GM21825 (cell line): ENCODE results near the gene HS2ST1.
"Not testable (repeated sequence)": the region's sequence is repeated elsewhere in the genome, so short reads cannot be mapped to it uniquely, and the experiment has no call there.

Source experiments
- ATAC-seq: cut with Tn5 transposase; IDR thresholded peaks from one replicate; pipeline ENCODE4 v1.9.1; 2021; ENCODE audit warnings: mild to moderate bottlenecking, moderate library complexity; ENCODE audit not compliant: unreplicated experiment

Gene HS2ST1

GRCh38 chr1:86914601-86914997, at the start of gene HS2ST1:
Gene HS2ST1 (plus strand): TSS chr1:86914635.
- ATAC-seq: no peak

- no peak for ATAC-seq
Observed at GRCh38 chr1:86865973-86866637, 48.3 kb upstream of the HS2ST1 start.

DNA sequence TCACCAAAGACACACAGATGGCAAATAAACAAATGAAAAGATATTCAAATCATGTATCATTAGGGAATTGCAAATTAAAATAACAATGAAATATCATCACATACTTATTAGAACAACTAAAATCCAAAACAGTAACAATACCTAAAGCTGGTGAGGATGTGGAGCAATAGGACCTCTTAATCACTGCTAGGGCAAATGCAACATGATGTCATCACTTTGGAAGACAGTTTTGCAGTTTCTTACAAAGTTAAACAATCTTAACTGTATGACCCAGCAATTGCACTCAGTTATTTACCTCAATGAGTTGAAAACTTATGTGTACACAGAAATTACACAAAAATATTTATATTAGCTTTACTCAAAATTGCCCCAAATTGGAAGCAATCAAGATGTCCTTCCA, 47.8 kb upstream of the HS2ST1 start:
- no peak for ATAC-seq

DNA sequence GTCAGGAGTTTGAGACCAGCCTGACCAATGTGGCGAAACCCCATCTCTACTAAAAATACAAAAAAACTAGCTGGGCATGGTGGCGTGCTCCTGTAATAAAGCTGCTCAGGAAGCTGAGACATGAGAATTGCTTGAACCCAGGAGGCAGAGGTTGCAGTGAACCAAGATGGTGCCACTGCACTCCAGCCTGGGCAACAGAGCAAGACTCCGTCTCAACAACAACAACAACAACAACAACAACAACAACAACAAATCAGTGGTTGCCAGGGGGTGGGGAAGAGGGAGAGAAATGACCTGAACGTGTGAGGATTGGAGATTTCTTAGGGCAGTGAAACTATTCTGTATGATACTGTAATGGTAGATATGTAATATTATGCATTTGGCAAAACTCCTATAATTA, 47.2 kb upstream of the HS2ST1 start:
- ATAC-seq: not testable (repeated sequence)

DNA sequence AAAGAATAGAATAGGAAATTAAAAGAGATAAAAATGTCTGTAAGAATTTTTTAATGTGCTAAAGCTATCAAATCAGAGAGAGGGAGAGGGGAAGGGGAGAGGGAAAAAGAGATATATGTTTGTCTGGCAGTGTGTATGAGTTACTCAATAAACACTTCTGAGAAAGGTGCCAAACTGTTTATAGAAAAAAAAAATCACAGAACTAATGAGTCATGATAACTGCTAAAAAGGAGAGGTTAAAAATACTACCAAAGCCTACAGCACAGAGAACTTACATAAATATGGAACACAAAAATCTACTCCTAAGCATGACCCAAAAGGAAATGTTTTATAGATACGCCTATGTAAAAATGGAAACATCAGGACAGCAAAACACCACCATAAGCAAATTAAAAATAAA, 46.0 kb upstream of the HS2ST1 start:
- ATAC-seq: no peak

GRCh38 chr1:86871001-86871400, 43.4 kb upstream of the HS2ST1 start:
- ATAC-seq: no peak

DNA sequence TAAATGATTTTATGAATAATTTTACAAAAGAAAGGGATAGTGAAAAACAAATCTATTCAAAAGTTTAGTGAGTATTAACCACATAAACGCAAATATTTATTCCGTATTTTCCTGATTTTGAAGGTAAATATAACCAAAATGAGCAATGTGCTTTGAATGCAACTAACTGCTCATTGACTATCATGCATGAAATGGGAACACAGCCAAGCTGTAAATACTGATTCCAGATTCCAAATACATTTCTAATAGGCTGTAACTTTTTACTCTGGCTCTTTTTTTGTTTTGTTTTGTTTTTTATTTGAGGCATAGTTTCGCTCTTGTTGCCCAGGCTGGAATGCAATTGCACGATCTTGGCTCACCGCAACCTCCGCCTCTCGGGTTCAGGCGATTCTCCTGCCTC, 42.3 kb upstream of the HS2ST1 start:
- ATAC-seq: no peak

GRCh38 chr1:86875722-86876121, 38.7 kb upstream of the HS2ST1 start:
- no peak for ATAC-seq

DNA sequence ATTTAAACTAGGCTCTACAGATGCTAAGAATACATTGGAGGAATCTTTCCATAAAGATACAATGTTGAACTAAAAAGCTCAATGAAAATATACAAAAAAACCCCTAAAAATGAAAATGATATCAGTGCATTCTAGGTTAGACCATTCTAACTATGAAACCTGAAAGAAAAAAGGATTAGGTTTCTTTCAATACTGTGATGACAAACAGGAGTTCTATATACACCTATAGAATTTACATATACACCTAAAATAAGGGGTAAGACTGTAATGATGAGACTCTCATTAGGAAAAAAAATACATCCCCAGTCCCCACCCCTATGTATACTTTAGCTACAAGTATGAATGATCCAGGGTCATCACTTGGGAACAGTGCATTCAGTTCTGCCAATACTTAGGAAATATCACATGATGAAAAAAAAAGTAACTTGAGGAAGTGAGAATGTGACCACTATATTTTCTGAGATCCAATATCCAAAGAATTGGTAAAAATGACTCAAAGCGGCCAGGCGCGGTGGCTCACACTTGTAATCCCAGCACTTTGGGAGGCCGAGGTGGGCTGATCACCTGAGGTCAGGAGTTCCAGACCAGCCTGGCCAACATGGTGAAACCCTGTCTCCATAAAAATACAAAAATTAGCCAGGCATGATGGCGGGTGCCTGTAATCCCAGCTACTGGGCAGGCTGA, 26.8 kb upstream of the HS2ST1 start:
- ATAC-seq: no peak

DNA sequence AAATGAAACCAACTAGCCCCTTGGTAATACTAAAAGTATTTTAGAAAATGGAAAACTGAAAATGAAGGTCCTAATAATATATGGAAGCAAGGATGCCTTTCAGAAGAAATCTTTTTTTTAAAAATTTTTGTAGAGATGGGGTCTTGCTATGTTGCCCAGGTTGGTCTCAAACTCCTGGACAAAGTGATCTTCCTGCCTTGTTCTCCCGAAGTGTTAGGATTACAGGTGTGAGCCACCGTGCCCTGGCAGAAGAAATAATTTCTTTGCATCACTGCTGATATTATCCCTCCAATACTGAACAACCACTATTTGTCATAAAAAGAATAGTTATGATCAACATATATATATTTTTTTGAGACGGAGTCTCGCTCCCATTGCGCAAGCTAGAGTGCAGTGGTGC, 26.1 kb upstream of the HS2ST1 start:
- no peak for ATAC-seq

DNA sequence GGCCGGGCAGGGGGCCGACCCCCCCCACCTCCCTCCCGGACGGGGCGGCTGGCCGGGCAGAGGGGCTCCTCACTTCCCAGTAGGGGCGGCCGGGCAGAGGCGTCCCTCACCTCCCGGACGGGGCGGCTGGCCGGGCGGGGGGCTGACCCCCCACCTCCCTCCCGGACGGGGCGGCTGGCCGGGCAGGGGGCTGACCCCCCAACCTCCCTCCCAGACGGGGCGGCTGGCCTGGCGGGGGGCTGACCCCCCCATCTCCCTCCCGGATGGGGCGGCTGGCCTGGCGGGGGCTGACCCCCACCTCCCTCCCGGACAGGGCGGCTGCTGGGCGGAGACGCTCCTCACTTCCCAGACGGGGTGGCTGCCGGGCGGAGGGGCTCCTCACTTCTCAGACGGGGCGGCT, 15.0 kb upstream of the HS2ST1 start:
- not testable (repeated sequence) for ATAC-seq

GRCh38 chr1:86905875-86906274, 8.6 kb upstream of the HS2ST1 start:
- no peak for ATAC-seq

DNA sequence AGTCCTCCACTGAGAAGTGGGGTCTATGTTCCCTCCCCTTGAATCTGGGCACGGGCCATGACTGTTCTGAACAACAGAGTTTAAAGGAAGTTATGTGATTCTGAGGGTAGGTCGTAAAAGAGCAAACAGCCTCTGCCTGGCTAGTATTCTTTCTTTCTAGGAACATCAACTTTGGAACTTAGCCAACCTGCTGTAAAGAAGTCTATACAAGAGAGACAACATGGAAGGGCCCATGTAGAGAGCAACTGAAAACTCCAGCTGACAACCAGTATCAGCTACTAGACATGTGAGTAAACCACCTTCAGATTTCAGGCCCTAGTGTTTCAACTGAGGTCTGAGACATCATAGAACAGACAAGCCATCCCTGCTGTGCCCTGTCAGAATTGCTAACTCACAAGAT, 8.0 kb upstream of the HS2ST1 start:
- ATAC-seq: no peak

GRCh38 chr1:86912281-86912900, 2.0 kb upstream of the HS2ST1 start:
- ATAC-seq: no peak

DNA sequence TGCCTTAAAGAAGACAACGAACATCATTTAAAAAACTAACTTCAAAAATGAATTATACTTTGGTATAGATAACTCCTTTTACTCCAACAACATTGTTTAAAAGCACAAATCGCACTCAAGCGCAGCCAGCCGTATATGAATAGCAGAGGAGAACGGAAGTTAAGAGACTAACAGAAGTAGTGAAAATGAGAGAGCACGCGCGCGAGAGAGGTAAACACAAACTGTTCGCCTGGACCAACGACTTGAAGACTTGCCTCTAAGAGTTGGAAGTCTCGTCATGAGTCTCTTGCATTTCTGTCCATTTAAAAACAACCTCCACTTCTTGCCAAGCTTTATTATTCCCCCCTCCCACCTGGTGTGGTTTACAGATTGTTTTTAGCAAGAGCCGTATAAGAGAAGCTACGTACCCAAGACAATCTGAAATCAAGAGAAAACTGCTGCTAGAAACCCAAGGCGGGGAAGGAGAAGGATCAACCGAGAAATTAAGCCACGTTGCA, 988 bp upstream of the HS2ST1 start:
- peak; percentile 18 for ATAC-seq

DNA sequence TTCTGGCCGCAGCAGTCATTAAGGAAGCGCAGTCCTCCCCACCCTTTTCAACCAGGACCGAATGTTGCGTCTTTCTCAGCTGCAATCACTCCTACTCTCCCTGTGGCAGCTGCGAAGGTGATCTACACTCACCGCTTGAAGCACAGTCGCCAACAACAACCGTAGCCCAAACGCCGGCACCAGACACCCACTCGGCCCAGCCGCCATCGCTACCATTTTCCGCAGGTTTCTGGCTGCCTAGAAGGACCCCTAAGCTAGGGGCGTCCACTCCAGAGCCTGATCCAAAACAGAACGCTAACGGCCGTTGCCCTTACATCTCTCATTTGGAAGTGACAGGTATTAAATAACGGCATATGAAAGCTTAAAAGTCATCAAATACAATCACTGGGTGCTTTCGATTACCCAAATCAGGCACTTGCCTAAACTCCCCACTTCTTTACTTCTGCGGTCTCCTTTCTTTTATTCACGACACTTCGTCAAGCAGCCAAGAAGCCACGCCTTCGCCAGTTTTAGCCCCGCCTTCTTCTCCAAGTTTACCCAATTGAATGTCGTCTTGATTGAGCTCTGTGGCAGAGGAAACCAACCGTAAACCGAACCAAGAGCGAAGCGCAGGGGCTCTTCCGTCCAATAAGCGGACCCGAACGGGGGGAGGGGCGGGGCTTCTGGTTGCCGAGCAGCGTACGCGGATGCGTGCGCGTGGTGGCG, 387 bp upstream of the HS2ST1 start, which contains the start of gene SELENOF:
TSS of gene SELENOF (minus strand) at position 231 of the 705 bp plus-strand sequence. CDS start at position 216, 15 bp downstream.
- ATAC-seq: peak; percentile 82

- peak; percentile 26 for ATAC-seq
Observed at GRCh38 chr1:86914998-86915736, 732 bp downstream of the HS2ST1 start.

DNA sequence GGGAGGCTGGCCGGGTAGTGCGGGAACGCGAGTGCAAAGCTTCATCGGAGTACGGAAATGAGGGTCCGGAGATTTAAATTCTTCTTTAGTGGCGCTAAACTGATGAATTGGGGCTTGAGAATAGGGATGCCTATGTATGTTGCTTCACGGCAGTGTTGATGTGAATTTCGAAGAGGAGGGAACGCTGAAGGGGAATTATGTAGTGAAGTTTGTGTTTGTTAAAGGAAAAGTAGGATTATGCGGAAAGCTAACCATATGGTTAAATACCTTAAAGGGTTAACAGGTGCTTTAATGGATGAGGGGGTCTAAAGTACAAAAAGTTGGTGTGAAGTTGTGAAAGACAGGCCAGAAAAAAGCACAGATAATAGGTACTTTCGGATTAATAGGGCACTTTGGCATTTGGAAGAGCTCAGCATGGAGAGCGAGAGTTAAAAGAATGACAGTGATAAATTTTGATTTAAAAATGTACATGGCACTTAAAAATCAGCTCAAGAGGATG, 1.4 kb downstream of the HS2ST1 start:
- no peak for ATAC-seq

DNA sequence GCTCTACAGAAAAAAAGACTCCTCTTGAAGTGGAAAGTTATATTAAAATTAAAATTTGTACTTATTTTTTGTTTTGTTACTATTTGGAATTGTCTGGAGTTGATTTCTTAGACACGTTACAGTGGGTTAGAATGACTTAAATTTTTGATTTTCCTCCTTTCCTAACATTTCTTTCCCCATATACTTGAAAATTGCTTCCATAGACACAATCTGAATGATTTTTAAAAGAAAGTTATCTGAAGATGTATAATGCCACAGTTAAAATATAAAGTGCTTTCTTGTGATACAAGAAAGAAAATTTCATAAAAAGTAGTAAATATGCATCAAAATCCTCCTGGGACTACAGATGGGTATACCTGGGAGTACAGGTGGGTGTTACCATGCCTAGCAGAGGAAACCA, 2.3 kb downstream of the HS2ST1 start:
- no peak for ATAC-seq

GRCh38 chr1:86922445-86922844, 8.0 kb downstream of the HS2ST1 start:
- no peak for ATAC-seq
